Measurements from ENCODE around the gene COL4A5. TPM values are rescaled to one million over a fixed set of nuclear protein-coding genes. Genes with fewer than 3 reads are reported as not detected.
"Not testable (repeated sequence)": the region's sequence is repeated elsewhere in the genome, so short reads cannot be mapped to it uniquely, and the experiment has no call there.

COL4A5 gene
- total and polyA plus RNA-seq, 8 donors = 15.5 to 203 (median 166) TPM

GRCh38 chrX:108473979-108474378 is 34.3 kb downstream of the COL4A5 start:
- no peaks in the 10 kb centered on the region for H3K36me3 ChIP-seq
- DNase-seq (no peak), ATAC-seq (no peak)
- TF ChIP-seq, protein P1, sequence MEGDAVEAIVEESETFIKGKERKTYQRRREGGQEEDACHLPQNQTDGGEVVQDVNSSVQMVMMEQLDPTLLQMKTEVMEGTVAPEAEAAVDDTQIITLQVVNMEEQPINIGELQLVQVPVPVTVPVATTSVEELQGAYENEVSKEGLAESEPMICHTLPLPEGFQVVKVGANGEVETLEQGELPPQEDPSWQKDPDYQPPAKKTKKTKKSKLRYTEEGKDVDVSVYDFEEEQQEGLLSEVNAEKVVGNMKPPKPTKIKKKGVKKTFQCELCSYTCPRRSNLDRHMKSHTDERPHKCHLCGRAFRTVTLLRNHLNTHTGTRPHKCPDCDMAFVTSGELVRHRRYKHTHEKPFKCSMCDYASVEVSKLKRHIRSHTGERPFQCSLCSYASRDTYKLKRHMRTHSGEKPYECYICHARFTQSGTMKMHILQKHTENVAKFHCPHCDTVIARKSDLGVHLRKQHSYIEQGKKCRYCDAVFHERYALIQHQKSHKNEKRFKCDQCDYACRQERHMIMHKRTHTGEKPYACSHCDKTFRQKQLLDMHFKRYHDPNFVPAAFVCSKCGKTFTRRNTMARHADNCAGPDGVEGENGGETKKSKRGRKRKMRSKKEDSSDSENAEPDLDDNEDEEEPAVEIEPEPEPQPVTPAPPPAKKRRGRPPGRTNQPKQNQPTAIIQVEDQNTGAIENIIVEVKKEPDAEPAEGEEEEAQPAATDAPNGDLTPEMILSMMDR (IDR thresholded peaks at IDR 0.05) = no peak
- no peaks in the 10 kb centered on the region for H3K27me3 ChIP-seq
- H3K4me1 ChIP-seq = no peaks in the 10 kb centered on the region
- intact Hi-C loops (cut with DNase I) = no loop called here
- no peak overlapping the region for H3K27ac ChIP-seq
- H3K9me3 ChIP-seq = peaks cover 0 to 2% of the 10 kb centered on the region in 2 donors
- no peak overlapping the region for H3K4me3 ChIP-seq

DNA sequence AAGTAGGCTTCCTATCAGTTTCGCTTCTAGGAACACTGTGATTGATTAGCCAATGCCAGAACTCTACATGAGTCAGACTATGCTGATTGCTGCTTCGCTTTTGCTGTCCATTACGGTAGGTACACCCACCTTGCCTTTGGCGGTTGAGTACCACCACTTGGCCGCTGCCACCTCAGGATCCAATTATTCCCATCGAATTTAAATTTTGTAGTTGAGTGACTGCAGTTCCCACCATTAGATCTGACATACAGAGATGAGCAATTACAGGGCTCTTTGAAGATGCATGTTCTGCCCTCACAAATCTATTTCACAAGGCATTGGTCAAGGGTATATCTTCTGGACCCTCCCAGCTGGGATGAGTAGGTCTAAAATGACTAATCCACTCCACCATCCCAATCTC is 41.9 kb downstream of the COL4A5 start:
- H3K36me3 ChIP-seq; DNase-seq; H3K4me1 ChIP-seq; H3K27me3 ChIP-seq; intact Hi-C loops (cut with DNase I); H3K9me3 ChIP-seq; ATAC-seq; H3K27ac ChIP-seq; H3K4me3 ChIP-seq: not testable (repeated sequence)

DNA sequence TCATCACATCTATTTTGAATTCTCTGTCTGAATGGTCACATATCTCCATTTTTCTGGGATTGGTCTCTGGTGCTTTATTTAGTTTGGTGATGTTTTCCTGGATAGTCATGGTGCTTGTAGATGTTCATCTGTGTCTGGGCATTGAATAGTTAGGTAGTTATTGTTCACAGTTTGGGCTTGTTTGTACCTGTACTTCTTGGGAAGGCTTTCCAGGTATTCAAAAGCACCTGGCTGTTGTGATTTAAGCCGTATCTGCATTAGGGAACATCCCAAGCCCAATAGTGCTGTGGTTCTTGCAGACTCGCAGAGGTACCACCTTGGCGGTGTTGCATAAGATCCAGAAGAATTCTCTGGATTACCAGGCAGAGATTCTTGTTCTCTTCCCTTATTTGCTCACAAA is 44.6 kb downstream of the COL4A5 start:
- Histone ChIP-seq H3K36me3 (no peaks in the 10 kb centered on the region), H3K27ac (no peak overlapping the region), H3K9me3 (no peaks in the 10 kb centered on the region), H3K4me1 (no peaks in the 10 kb centered on the region), H3K27me3 (no peaks in the 10 kb centered on the region), H3K4me3 (no peak overlapping the region)
- ATAC-seq (no peak), DNase-seq (no peak)
- TF ChIP-seq, protein P1 (IDR thresholded peaks at IDR 0.05) = no peak
- intact Hi-C loops (cut with DNase I) = no loop called here

GRCh38 chrX:108485960-108486359 is 46.3 kb downstream of the COL4A5 start:
- intact Hi-C loops (cut with DNase I) = no loop called here
- H3K27me3 ChIP-seq = no peaks in the 10 kb centered on the region
- no peak for ATAC-seq

GRCh38 chrX:108494406-108495090 is 54.9 kb downstream of the COL4A5 start:
- no peak for ATAC-seq
- DNase-seq = no peak
- Histone ChIP-seq H3K4me1 (no peaks in the 10 kb centered on the region), H3K36me3 (no peaks in the 10 kb centered on the region), H3K4me3 (no peak overlapping the region), H3K27ac (no peak overlapping the region), H3K9me3 (no peaks in the 10 kb centered on the region), H3K27me3 (peaks cover 0 to 3% of the 10 kb centered on the region in 2 donors)
- intact Hi-C loops (cut with DNase I) = no loop called here
- TF ChIP-seq, protein P1 (IDR thresholded peaks at IDR 0.05) = no peak

More at GRCh38 chrX:108485960-108486359, 46.3 kb downstream of the COL4A5 start:
- Histone ChIP-seq H3K27ac (no peak overlapping the region), H3K4me3 (no peak overlapping the region), H3K36me3 (no peaks in the 10 kb centered on the region), H3K9me3 (no peaks in the 10 kb centered on the region), H3K4me1 (no peaks in the 10 kb centered on the region)
- DNase-seq = no peak
- TF ChIP-seq, protein P1 (IDR thresholded peaks at IDR 0.05) = no peak

DNA sequence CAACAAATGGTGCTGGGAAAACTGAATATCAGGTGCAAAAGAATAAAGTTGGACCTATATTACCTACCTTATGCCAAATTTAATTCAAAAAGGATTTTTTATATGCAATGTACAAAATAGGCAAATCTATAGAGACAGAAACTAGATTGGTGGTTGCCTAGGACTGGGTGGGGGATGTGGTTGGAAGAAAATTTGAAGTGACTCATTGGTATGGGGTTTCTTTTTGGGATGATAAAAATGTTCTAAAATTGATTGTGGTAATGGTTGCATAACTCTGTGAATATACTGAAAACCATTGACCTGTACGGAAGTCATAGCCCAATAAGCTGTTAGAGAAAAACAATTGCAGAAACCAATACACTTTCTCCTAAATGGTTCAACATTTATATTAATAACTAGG is 72.1 kb downstream of the COL4A5 start:
- Histone ChIP-seq H3K27me3 (no peaks in the 10 kb centered on the region), H3K36me3 (no peaks in the 10 kb centered on the region), H3K4me1 (no peaks in the 10 kb centered on the region), H3K9me3 (no peaks in the 10 kb centered on the region), H3K4me3 (no peak overlapping the region), H3K27ac (no peak overlapping the region)
- intact Hi-C loops (cut with DNase I) = no loop called here
- TF ChIP-seq, protein P1 (IDR thresholded peaks at IDR 0.05) = no peak
- ATAC-seq (no peak), DNase-seq (no peak)
